GM12864 (cell line): Measurements from ENCODE around the gene MAG.

Experiments
- DNase-seq: peaks from one replicate; pipeline ENCODE4 v3.0.0-alpha.2; 2011; ENCODE audit warnings: low read depth
- H3K4me3 ChIP-seq: 2 replicates; pipeline ENCODE4 v1.5.1; 2011; ENCODE audit warnings: mild to moderate bottlenecking, low read depth, low read length, control low read depth
- CTCF ChIP-seq: IDR thresholded peaks from 2 replicates; pipeline ENCODE4 v1.5.1; 2011; ENCODE audit warnings: low read depth, mild to moderate bottlenecking, moderate library complexity, low read length, control low read depth, inconsistent platforms; ENCODE audit errors: missing control alignments

Gene MAG

GRCh38 chr19:35360880-35361420 lies 69.0 kb downstream of the MAG start:
- no peak overlapping the region for H3K4me3 ChIP-seq
- TF ChIP-seq CTCF, result no peak
- DNase-seq, result no peak

- no peak for TF ChIP-seq CTCF
- H3K4me3 ChIP-seq, result no peak overlapping the region
- no peak for DNase-seq
Measured at GRCh38 chr19:35362261-35363000, 70.5 kb downstream of the MAG start.

GRCh38 chr19:35363001-35363590 lies 71.1 kb downstream of the MAG start:
- DNase-seq, result no peak
- no peak for TF ChIP-seq CTCF
- no peak overlapping the region for H3K4me3 ChIP-seq
